Measurements from ENCODE around the gene ACKR4.
A peak's percentile ranks its signal among the peaks of the same experiment; 100 is the strongest.
"Not testable (repeated sequence)": the region's sequence is repeated elsewhere in the genome, so short reads cannot be mapped to it uniquely, and the experiment has no call there.

Gene ACKR4

GRCh38 chr3:132628157-132628556, 31.1 kb downstream of the ACKR4 start:
- no peak for TF ChIP-seq CTCF (conservative IDR thresholded peaks at IDR 0.05)
- H3K27ac ChIP-seq, result no peak overlapping the region

GRCh38 chr3:132629928-132630327, 32.9 kb downstream of the ACKR4 start:
- H3K27ac ChIP-seq, result no peak overlapping the region
- no peak for TF ChIP-seq CTCF (conservative IDR thresholded peaks at IDR 0.05)

GRCh38 chr3:132630612-132631011, 33.5 kb downstream of the ACKR4 start:
- H3K27ac ChIP-seq, result no peak overlapping the region
- no peak for TF ChIP-seq CTCF (conservative IDR thresholded peaks at IDR 0.05)

GRCh38 chr3:132635052-132635451, 38.0 kb downstream of the ACKR4 start:
- TF ChIP-seq CTCF (conservative IDR thresholded peaks at IDR 0.05), result no peak
- H3K27ac ChIP-seq, result no peak overlapping the region

GRCh38 chr3:132637590-132637989, 40.5 kb downstream of the ACKR4 start:
- H3K27ac ChIP-seq, result peak overlapping the region; percentile 8; the same call in 1 of the 2 replicates
- no peak for TF ChIP-seq CTCF (conservative IDR thresholded peaks at IDR 0.05)

GRCh38 chr3:132638706-132639105, 41.6 kb downstream of the ACKR4 start:
- no peak overlapping the region; the same call in 1 of the 2 replicates for H3K27ac ChIP-seq
- no peak for TF ChIP-seq CTCF (conservative IDR thresholded peaks at IDR 0.05)

GRCh38 chr3:132641427-132641826, 44.4 kb downstream of the ACKR4 start:
- H3K27ac ChIP-seq, result not testable (repeated sequence)

- TF ChIP-seq CTCF (conservative IDR thresholded peaks at IDR 0.05), result peak; percentile 90
- no peak overlapping the region for H3K27ac ChIP-seq
These were observed 44.9 kb downstream of the ACKR4 start for GRCh38 chr3:132641837-132642538.
